ENCODE data around the gene SERPINA1. TPM values are rescaled to one million over a fixed set of nuclear protein-coding genes. Genes with fewer than 3 reads are reported as not detected.
"Not testable (repeated sequence)": the region's sequence is repeated elsewhere in the genome, so short reads cannot be mapped to it uniquely, and the experiment has no call there.

The SERPINA1 gene
- total RNA-seq, 1 experiment from 2014 or later: not detected

- Histone ChIP-seq H3K4me1 (ENCODE audit: low read length) (no peaks in the 10 kb centered on the region), H3K36me3 (ENCODE audit: insufficient read depth, low read length) (no peaks in the 10 kb centered on the region), H3K27me3 (ENCODE audit: low read length) (no peaks in the 10 kb centered on the region), H2AFZ (ENCODE audit: low read length) (no peak overlapping the region), H4K20me1 (ENCODE audit: insufficient read depth, low read depth, low read length) (no peaks in the 10 kb centered on the region), H3K4me3 (ENCODE audit: low read length) (no peak overlapping the region), H3K27ac (ENCODE audit: low read length) (no peak overlapping the region), H3K9me2 (replicated peaks; ENCODE audit: insufficient read depth, low read length) (no peaks in the 10 kb centered on the region), H3K9me3 (ENCODE audit: low read length) (no peaks in the 10 kb centered on the region), H3K4me2 (ENCODE audit: low read depth, low read length, poor library complexity, severe bottlenecking) (no peak overlapping the region), H3K9ac (ENCODE audit: low read length) (no peak overlapping the region), H3K79me2 (ENCODE audit: low read length) (no peaks in the 10 kb centered on the region)
- DNase-seq: peak; percentile 69
Observed at GRCh38 chr14:94412671-94413638, 24.6 kb upstream of the SERPINA1 start.

- DNase-seq: no peak
- Histone ChIP-seq H3K27me3 (ENCODE audit: low read length) (no peaks in the 10 kb centered on the region), H3K27ac (ENCODE audit: low read length) (no peak overlapping the region), H4K20me1 (ENCODE audit: insufficient read depth, low read depth, low read length) (no peaks in the 10 kb centered on the region), H3K9me2 (replicated peaks; ENCODE audit: insufficient read depth, low read length) (no peaks in the 10 kb centered on the region), H3K36me3 (ENCODE audit: insufficient read depth, low read length) (no peaks in the 10 kb centered on the region), H3K79me2 (ENCODE audit: low read length) (no peaks in the 10 kb centered on the region), H3K4me2 (ENCODE audit: low read depth, low read length, poor library complexity, severe bottlenecking) (no peak overlapping the region), H2AFZ (ENCODE audit: low read length) (no peak overlapping the region), H3K9me3 (ENCODE audit: low read length) (no peaks in the 10 kb centered on the region), H3K9ac (ENCODE audit: low read length) (no peak overlapping the region), H3K4me1 (ENCODE audit: low read length) (no peaks in the 10 kb centered on the region), H3K4me3 (ENCODE audit: low read length) (no peak overlapping the region)
Observed at GRCh38 chr14:94411638-94412037, 23.2 kb upstream of the SERPINA1 start.

GRCh38 chr14:94409430-94409829, 21.0 kb upstream of the SERPINA1 start:
- not testable (repeated sequence) for H3K4me1 ChIP-seq (ENCODE audit: low read length); H4K20me1 ChIP-seq (ENCODE audit: insufficient read depth, low read depth, low read length); H3K4me2 ChIP-seq (ENCODE audit: low read depth, low read length, poor library complexity, severe bottlenecking); DNase-seq; H3K4me3 ChIP-seq (ENCODE audit: low read length); H3K9me2 ChIP-seq (replicated peaks; ENCODE audit: insufficient read depth, low read length); H3K9ac ChIP-seq (ENCODE audit: low read length); H3K79me2 ChIP-seq (ENCODE audit: low read length); H2AFZ ChIP-seq (ENCODE audit: low read length); H3K36me3 ChIP-seq (ENCODE audit: insufficient read depth, low read length); H3K9me3 ChIP-seq (ENCODE audit: low read length); H3K27ac ChIP-seq (ENCODE audit: low read length); H3K27me3 ChIP-seq (ENCODE audit: low read length)

GRCh38 chr14:94408546-94409095, 20.2 kb upstream of the SERPINA1 start:
- no peak overlapping the region for H3K9ac ChIP-seq (ENCODE audit: low read length)
- no peak overlapping the region for H3K27ac ChIP-seq (ENCODE audit: low read length)

GRCh38 chr14:94407906-94408305, 19.5 kb upstream of the SERPINA1 start:
- no peaks in the 10 kb centered on the region for H3K36me3 ChIP-seq (ENCODE audit: insufficient read depth, low read length)
- H3K9me2 ChIP-seq (replicated peaks; ENCODE audit: insufficient read depth, low read length): no peaks in the 10 kb centered on the region
- no peak overlapping the region for H3K4me3 ChIP-seq (ENCODE audit: low read length)

More at GRCh38 chr14:94408546-94409095, 20.2 kb upstream of the SERPINA1 start:
- H3K4me3 ChIP-seq (ENCODE audit: low read length): no peak overlapping the region
- no peaks in the 10 kb centered on the region for H3K9me3 ChIP-seq (ENCODE audit: low read length)
- DNase-seq: no peak
- no peak overlapping the region for H2AFZ ChIP-seq (ENCODE audit: low read length)
- no peaks in the 10 kb centered on the region for H3K4me1 ChIP-seq (ENCODE audit: low read length)
- H4K20me1 ChIP-seq (ENCODE audit: insufficient read depth, low read depth, low read length): no peaks in the 10 kb centered on the region
- H3K79me2 ChIP-seq (ENCODE audit: low read length): no peaks in the 10 kb centered on the region
- H3K36me3 ChIP-seq (ENCODE audit: insufficient read depth, low read length): no peaks in the 10 kb centered on the region
- H3K9me2 ChIP-seq (replicated peaks; ENCODE audit: insufficient read depth, low read length): no peaks in the 10 kb centered on the region
- no peak overlapping the region for H3K4me2 ChIP-seq (ENCODE audit: low read depth, low read length, poor library complexity, severe bottlenecking)
- 0 out of 2 replicates have a peak, but pooled peaks cover under 1% of the 10 kb centered on the region for H3K27me3 ChIP-seq (ENCODE audit: low read length)

GRCh38 chr14:94406910-94407309, 18.5 kb upstream of the SERPINA1 start:
- no peak overlapping the region for H3K4me2 ChIP-seq (ENCODE audit: low read depth, low read length, poor library complexity, severe bottlenecking)
- H3K36me3 ChIP-seq (ENCODE audit: insufficient read depth, low read length): no peaks in the 10 kb centered on the region
- H3K4me1 ChIP-seq (ENCODE audit: low read length): no peaks in the 10 kb centered on the region
- no peaks in the 10 kb centered on the region for H3K9me2 ChIP-seq (replicated peaks; ENCODE audit: insufficient read depth, low read length)
- no peaks in the 10 kb centered on the region for H4K20me1 ChIP-seq (ENCODE audit: insufficient read depth, low read depth, low read length)
- DNase-seq: no peak
- H3K79me2 ChIP-seq (ENCODE audit: low read length): no peaks in the 10 kb centered on the region
- H3K9me3 ChIP-seq (ENCODE audit: low read length): no peaks in the 10 kb centered on the region
- H2AFZ ChIP-seq (ENCODE audit: low read length): no peak overlapping the region
- 0 out of 2 replicates have a peak, but pooled peaks cover 3% of the 10 kb centered on the region for H3K27me3 ChIP-seq (ENCODE audit: low read length)
- H3K27ac ChIP-seq (ENCODE audit: low read length): no peak overlapping the region
- no peak overlapping the region for H3K4me3 ChIP-seq (ENCODE audit: low read length)
- H3K9ac ChIP-seq (ENCODE audit: low read length): no peak overlapping the region

More at GRCh38 chr14:94407906-94408305, 19.5 kb upstream of the SERPINA1 start:
- H2AFZ ChIP-seq (ENCODE audit: low read length): no peak overlapping the region
- H3K27ac ChIP-seq (ENCODE audit: low read length): no peak overlapping the region
- no peaks in the 10 kb centered on the region for H3K9me3 ChIP-seq (ENCODE audit: low read length)
- 0 out of 2 replicates have a peak, but pooled peaks cover 3% of the 10 kb centered on the region for H3K27me3 ChIP-seq (ENCODE audit: low read length)
- H3K79me2 ChIP-seq (ENCODE audit: low read length): no peaks in the 10 kb centered on the region
- no peaks in the 10 kb centered on the region for H3K4me1 ChIP-seq (ENCODE audit: low read length)
- no peak overlapping the region for H3K4me2 ChIP-seq (ENCODE audit: low read depth, low read length, poor library complexity, severe bottlenecking)
- H3K9ac ChIP-seq (ENCODE audit: low read length): no peak overlapping the region
- H4K20me1 ChIP-seq (ENCODE audit: insufficient read depth, low read depth, low read length): no peaks in the 10 kb centered on the region
- DNase-seq: no peak

- Histone ChIP-seq H2AFZ (ENCODE audit: low read length) (no peak overlapping the region), H3K36me3 (ENCODE audit: insufficient read depth, low read length) (no peaks in the 10 kb centered on the region), H3K9me3 (ENCODE audit: low read length) (no peaks in the 10 kb centered on the region), H3K9ac (ENCODE audit: low read length) (no peak overlapping the region), H3K4me1 (ENCODE audit: low read length) (no peaks in the 10 kb centered on the region), H3K79me2 (ENCODE audit: low read length) (no peaks in the 10 kb centered on the region), H3K27ac (ENCODE audit: low read length) (no peak overlapping the region), H3K4me3 (ENCODE audit: low read length) (no peak overlapping the region), H4K20me1 (ENCODE audit: insufficient read depth, low read depth, low read length) (no peaks in the 10 kb centered on the region), H3K9me2 (replicated peaks; ENCODE audit: insufficient read depth, low read length) (no peaks in the 10 kb centered on the region), H3K4me2 (ENCODE audit: low read depth, low read length, poor library complexity, severe bottlenecking) (no peak overlapping the region), H3K27me3 (ENCODE audit: low read length) (0 out of 2 replicates have a peak, but pooled peaks cover 3% of the 10 kb centered on the region)
- no peak for DNase-seq
Observed at GRCh38 chr14:94405486-94405885, 17.1 kb upstream of the SERPINA1 start.

- H3K4me3 ChIP-seq (ENCODE audit: low read length): no peak overlapping the region
- H3K4me1 ChIP-seq (ENCODE audit: low read length): no peaks in the 10 kb centered on the region
- H3K9ac ChIP-seq (ENCODE audit: low read length): no peak overlapping the region
- no peaks in the 10 kb centered on the region for H4K20me1 ChIP-seq (ENCODE audit: insufficient read depth, low read depth, low read length)
- H3K36me3 ChIP-seq (ENCODE audit: insufficient read depth, low read length): no peaks in the 10 kb centered on the region
- H3K4me2 ChIP-seq (ENCODE audit: low read depth, low read length, poor library complexity, severe bottlenecking): no peak overlapping the region
- no peak overlapping the region for H2AFZ ChIP-seq (ENCODE audit: low read length)
- DNase-seq: no peak
- no peak overlapping the region for H3K27ac ChIP-seq (ENCODE audit: low read length)
- no peaks in the 10 kb centered on the region for H3K79me2 ChIP-seq (ENCODE audit: low read length)
- no peaks in the 10 kb centered on the region for H3K9me2 ChIP-seq (replicated peaks; ENCODE audit: insufficient read depth, low read length)
- 0 out of 2 replicates have a peak, but pooled peaks cover 3% of the 10 kb centered on the region for H3K27me3 ChIP-seq (ENCODE audit: low read length)
- no peaks in the 10 kb centered on the region for H3K9me3 ChIP-seq (ENCODE audit: low read length)
Observed at GRCh38 chr14:94404561-94404960, 16.2 kb upstream of the SERPINA1 start.

All from Karpas-422 (cell line).